Erythroblast (primary cell): ENCODE results near the gene KIF26B.

ENCODE experiments used
- GATA1 ChIP-seq: IDR thresholded peaks from 2 replicates; pipeline ENCODE4 v1.6.1; 2011; ENCODE audit warnings: low read depth, mild to moderate bottlenecking, control low read depth, low read length, moderate library complexity
- POLR2A ChIP-seq: IDR thresholded peaks from 2 replicates; pipeline ENCODE4 v1.6.1; 2011; ENCODE audit warnings: mild to moderate bottlenecking, low read length

DNA sequence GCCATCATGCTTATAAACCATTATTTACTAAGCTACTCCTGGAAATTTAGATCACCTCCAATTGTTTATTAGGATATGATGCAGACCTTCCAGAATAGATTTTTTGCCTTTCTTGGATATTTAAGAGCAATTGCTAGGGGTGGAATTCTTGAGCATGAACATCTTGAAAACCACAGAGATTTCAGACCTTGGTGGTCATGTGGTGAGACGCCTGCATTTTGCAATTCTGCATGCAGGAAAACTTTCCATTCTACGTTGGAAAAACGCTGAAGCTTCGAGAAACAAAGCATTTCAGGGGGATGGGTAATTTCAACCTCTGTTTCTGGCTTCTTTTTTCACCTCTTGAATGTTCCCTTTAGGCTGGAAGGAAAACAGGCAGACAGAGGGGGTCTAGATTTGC, 596.3 kb downstream of the KIF26B start:
- no peak for TF ChIP-seq POLR2A
- no peak for TF ChIP-seq GATA1
